ENCODE measurements around the gene TMEM269. TPM values are rescaled to one million over a fixed set of nuclear protein-coding genes. Genes with fewer than 3 reads are reported as not detected.

TMEM269 gene
- total and polyA plus RNA-seq, 2 experiments from 2014 or later: 0.12 to 0.40 TPM

DNA sequence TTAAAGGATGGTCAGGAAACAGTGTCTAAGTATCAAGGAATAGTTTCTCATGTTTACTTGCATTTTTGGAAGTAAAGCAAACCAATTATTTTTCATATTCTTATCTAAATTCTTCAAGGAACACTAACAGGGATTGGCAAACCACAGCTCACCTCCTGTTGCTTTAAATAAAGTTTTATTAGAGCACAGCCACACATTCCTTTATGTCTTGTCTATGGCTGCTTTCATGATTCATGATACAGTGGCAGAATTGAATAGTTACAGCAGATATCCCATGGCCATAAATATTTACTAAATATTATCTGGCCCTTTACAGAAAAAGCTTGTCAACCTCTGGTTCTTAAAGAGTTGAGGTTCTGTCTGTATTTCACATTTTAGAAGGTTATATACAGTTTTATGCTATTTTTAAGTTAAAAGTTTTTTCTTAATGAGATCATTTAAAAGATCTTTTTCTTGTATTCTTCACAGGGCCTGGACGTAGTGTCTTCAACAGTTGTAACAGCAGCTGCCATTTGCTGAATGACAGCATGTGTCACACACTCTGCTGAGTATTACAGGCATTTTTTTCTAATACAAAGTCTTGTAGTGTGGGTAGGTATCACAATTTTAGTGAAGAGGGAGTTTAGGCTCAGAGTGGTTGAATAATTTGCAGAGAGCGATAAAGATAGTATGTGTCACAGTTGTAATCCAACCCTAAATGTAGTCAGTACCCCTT, 64.2 kb downstream of the TMEM269 start:
- H3K4me1 ChIP-seq (ENCODE audit: insufficient read depth): peaks cover 12% of the 10 kb centered on the region
- no peak for TF ChIP-seq EZH2phosphoT487 (IDR thresholded peaks at IDR 0.05; ENCODE audit: low read depth, severe bottlenecking, unreplicated experiment)
- TF ChIP-seq EZH2 (IDR thresholded peaks at IDR 0.05; ENCODE audit: borderline replicate concordance): no peak
- no peak for TF ChIP-seq CTCF (IDR thresholded peaks at IDR 0.05; ENCODE audit: poor library complexity)
- no peak overlapping the region for H2AFZ ChIP-seq
- no peaks in the 10 kb centered on the region for H3K9me2 ChIP-seq (replicated peaks; ENCODE audit: insufficient read depth)
- H4K20me1 ChIP-seq (ENCODE audit: insufficient read depth, poor library complexity, severe bottlenecking): no peaks in the 10 kb centered on the region
- H3K79me2 ChIP-seq: peaks cover 15% of the 10 kb centered on the region
- no peaks in the 10 kb centered on the region for H3K36me3 ChIP-seq (replicated peaks; ENCODE audit: insufficient read depth, low read depth)
- DNase-seq (ENCODE audit: low spot score): no peak
- WGBS (ENCODE audit: low lambda C conversion rate, missing lambda C conversion rate): 96% methylated on average over 2 of the region's 2 CpGs
- no peak overlapping the region for H3K4me2 ChIP-seq
- no peak overlapping the region for H3K27ac ChIP-seq
- H3K4me3 ChIP-seq: no peak overlapping the region
- H3K9me3 ChIP-seq (ENCODE audit: low read depth): no peaks in the 10 kb centered on the region
- H3K27me3 ChIP-seq: no peaks in the 10 kb centered on the region

GRCh38 chr1:42849944-42850343, 65.2 kb downstream of the TMEM269 start:
- Histone ChIP-seq H3K79me2 (peaks cover 15% of the 10 kb centered on the region), H4K20me1 (ENCODE audit: insufficient read depth, poor library complexity, severe bottlenecking) (no peaks in the 10 kb centered on the region), H3K4me1 (ENCODE audit: insufficient read depth) (peaks cover 12% of the 10 kb centered on the region), H3K27ac (no peak overlapping the region), H2AFZ (no peak overlapping the region), H3K4me2 (no peak overlapping the region), H3K4me3 (no peak overlapping the region), H3K36me3 (replicated peaks; ENCODE audit: insufficient read depth, low read depth) (no peaks in the 10 kb centered on the region), H3K9me3 (ENCODE audit: low read depth) (no peaks in the 10 kb centered on the region), H3K27me3 (no peaks in the 10 kb centered on the region), H3K9me2 (replicated peaks; ENCODE audit: insufficient read depth) (no peaks in the 10 kb centered on the region)
- 97% methylated on average over 5 of the region's 5 CpGs for WGBS (ENCODE audit: low lambda C conversion rate, missing lambda C conversion rate)
- no peak for TF ChIP-seq EZH2 (IDR thresholded peaks at IDR 0.05; ENCODE audit: borderline replicate concordance)
- no peak for TF ChIP-seq CTCF (IDR thresholded peaks at IDR 0.05; ENCODE audit: poor library complexity)
- no peak for TF ChIP-seq EZH2phosphoT487 (IDR thresholded peaks at IDR 0.05; ENCODE audit: low read depth, severe bottlenecking, unreplicated experiment)
- DNase-seq (ENCODE audit: low spot score): no peak

Other genes starting within 250 kb of the TMEM269 start
- 35.6 and 36.4 TPM in 2 replicates for gene PPIH, start 126.6 kb upstream of the TMEM269 start, total RNA-seq
- gene PPIH, start 126.6 kb upstream of the TMEM269 start, polyA plus RNA-seq: 26.1 and 30.7 TPM in 2 replicates
- 418 and 428 TPM in 2 replicates for gene YBX1, start 102.6 kb upstream of the TMEM269 start, total RNA-seq
- 177 and 183 TPM in 2 replicates for gene YBX1, start 102.6 kb upstream of the TMEM269 start, polyA plus RNA-seq
- gene CLDN19, start 44.8 kb upstream of the TMEM269 start, total RNA-seq: 2.5 and 6.9 TPM in 2 replicates
- 3.8 and 4.5 TPM in 2 replicates for gene CLDN19, start 44.8 kb upstream of the TMEM269 start, polyA plus RNA-seq
- gene P3H1, start 18.0 kb upstream of the TMEM269 start, total RNA-seq: 94.6 and 102 TPM in 2 replicates
- 192 and 201 TPM in 2 replicates for gene P3H1, start 18.0 kb upstream of the TMEM269 start, polyA plus RNA-seq
- gene C1orf50, start 17.7 kb upstream of the TMEM269 start, total RNA-seq: 5.7 and 12.6 TPM in 2 replicates
- gene C1orf50, start 17.7 kb upstream of the TMEM269 start, polyA plus RNA-seq: 11.9 and 15.2 TPM in 2 replicates
- gene ERMAP, start 32.1 kb downstream of the TMEM269 start, total RNA-seq: 17.5 and 20.4 TPM in 2 replicates
- gene ERMAP, start 32.1 kb downstream of the TMEM269 start, polyA plus RNA-seq: 6.2 and 6.5 TPM in 2 replicates
- gene SVBP, start 32.4 kb downstream of the TMEM269 start, total RNA-seq: 38.0 and 49.6 TPM in 2 replicates
- gene SVBP, start 32.4 kb downstream of the TMEM269 start, polyA plus RNA-seq: 50.6 and 56.8 TPM in 2 replicates
- gene ZNF691, start 61.6 kb downstream of the TMEM269 start, total RNA-seq: 8.6 and 13.2 TPM in 2 replicates
- 6.9 and 8.7 TPM in 2 replicates for gene ZNF691, start 61.6 kb downstream of the TMEM269 start, polyA plus RNA-seq
- gene SLC2A1, start 173.9 kb downstream of the TMEM269 start, total RNA-seq: 271 and 301 TPM in 2 replicates
- gene SLC2A1, start 173.9 kb downstream of the TMEM269 start, polyA plus RNA-seq: 271 and 314 TPM in 2 replicates